NCI-H1694 (cell line): ENCODE results near the gene MIB2.
"Not testable (repeated sequence)": the region's sequence is repeated elsewhere in the genome, so short reads cannot be mapped to it uniquely, and the experiment has no call there.

Experiments used
- DNase-seq: peaks from one replicate; lab custom pipeline; 2025; lab: John Stamatoyannopoulos, UW

The MIB2 gene

DNA sequence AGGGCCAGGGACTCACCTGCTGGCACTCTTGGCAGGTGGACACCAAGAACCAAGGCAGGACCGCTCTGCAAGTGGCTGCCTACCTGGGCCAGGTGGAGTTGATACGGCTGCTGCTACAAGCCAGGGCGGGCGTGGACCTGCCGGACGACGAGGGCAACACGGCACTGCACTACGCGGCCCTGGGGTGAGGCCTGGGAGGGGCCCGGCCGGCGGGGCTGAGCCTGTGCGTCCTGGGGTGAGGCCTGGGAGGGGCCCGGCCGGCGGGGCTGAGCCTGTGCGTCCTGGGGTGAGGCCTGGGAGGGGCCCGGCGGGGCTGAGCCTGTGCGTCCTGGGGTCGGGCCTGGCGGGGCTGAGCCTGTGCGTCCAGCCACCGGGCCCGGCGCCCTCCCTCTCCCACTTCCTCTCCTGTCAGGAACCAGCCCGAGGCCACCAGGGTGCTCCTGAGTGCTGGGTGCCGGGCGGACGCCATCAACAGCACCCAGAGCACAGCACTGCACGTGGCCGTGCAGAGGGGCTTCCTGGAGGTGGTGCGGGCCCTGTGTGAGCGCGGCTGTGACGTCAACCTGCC lies 12.0 kb downstream of the MIB2 start:
- DNase-seq = no peak

DNA sequence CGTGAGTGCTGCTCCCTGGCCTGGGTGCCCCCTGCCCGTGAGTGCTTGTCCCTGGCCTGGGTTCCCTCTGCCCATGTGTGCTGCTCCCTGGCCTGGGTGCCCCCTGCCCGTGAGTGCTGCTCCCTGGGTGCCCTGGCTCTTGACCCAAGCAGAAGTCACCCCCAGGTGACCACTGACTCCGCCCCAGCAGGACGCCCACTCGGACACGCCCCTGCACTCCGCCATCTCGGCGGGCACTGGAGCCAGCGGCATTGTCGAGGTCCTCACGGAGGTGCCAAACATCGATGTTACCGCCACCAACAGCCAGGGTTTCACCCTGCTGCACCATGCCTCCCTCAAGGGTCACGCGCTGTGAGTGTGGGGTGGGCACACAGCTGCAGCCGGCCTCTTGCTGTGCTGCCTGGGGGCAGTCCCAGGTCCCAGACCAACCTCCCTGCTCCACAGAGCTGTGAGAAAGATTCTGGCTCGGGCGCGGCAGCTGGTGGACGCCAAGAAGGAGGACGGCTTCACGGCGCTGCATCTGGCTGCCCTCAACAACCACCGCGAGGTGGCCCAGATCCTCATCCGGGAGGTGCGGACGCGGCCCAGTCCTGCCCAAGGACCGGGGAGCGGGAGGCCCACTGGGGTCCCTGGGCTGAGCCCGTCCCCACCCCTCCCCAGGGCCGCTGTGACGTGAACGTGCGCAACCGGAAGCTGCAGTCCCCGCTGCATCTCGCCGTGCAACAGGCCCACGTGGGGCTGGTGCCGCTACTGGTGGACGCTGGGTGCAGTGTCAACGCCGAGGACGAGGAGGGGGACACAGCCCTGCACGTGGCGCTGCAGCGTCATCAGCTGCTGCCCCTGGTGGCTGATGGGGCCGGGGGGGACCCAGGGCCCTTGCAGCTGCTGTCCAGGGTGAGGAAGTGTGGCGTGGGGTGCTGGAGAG lies 12.8 kb downstream of the MIB2 start:
- DNase-seq = no peak

DNA sequence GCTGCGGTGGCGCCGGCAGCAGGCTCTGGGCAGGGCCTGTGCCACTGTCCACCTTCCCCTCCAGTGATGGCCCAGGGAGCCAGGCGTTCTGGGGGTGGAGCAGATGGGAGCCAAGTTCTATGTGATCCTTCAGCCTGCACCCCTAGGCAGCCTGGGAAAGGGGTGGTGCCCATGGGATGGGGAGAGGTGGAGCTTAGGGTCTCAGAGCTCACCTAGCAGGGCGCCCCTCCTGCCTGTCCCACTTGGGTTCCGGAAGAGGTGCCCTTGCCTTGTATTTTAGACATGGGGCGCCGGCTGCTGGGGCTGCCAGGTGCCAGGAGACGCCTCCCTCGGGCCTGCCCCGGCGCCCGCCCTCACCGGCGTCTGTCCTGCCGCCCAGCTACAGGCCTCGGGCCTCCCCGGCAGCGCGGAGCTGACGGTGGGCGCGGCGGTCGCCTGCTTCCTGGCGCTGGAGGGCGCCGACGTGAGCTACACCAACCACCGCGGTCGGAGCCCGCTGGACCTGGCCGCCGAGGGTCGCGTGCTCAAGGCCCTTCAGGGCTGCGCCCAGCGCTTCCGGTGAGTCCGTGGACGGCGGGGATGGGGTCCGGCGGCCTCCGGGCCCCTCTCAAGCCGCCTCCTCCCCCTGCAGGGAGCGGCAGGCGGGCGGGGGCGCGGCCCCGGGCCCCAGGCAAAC lies 13.6 kb downstream of the MIB2 start:
- no peak for DNase-seq

DNA sequence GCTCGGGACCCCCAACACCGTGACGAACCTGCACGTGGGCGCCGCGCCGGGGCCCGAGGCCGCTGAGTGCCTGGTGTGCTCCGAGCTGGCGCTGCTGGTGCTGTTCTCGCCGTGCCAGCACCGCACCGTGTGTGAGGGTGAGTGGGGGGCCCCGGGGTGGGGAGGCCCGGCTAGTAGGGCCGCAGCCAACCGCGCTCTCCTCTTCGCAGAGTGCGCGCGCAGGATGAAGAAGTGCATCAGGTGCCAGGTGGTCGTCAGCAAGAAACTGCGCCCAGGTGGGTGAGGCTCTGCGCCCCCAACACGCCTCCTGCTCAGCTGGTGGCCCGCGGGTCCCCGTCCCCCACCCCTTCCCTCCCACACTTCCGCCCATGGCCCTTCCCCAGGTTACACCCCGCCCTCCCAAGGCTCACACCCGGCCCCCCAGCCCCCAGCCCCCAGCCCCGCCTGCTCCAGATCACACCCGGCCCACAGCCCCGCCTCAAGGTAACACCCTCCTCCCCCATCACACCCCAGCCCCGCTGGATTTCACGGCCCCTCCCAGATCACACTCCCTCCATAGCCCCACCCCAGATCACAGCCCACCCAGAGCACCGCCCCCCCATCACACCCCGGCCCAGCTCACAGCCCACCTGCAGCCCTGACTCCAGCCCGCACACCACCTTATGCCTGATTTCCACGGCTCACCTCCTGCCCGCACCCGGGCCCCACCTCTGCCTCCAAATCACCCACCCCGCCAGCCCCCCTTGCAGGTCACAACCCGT lies 14.3 kb downstream of the MIB2 start:
- no peak for DNase-seq

DNA sequence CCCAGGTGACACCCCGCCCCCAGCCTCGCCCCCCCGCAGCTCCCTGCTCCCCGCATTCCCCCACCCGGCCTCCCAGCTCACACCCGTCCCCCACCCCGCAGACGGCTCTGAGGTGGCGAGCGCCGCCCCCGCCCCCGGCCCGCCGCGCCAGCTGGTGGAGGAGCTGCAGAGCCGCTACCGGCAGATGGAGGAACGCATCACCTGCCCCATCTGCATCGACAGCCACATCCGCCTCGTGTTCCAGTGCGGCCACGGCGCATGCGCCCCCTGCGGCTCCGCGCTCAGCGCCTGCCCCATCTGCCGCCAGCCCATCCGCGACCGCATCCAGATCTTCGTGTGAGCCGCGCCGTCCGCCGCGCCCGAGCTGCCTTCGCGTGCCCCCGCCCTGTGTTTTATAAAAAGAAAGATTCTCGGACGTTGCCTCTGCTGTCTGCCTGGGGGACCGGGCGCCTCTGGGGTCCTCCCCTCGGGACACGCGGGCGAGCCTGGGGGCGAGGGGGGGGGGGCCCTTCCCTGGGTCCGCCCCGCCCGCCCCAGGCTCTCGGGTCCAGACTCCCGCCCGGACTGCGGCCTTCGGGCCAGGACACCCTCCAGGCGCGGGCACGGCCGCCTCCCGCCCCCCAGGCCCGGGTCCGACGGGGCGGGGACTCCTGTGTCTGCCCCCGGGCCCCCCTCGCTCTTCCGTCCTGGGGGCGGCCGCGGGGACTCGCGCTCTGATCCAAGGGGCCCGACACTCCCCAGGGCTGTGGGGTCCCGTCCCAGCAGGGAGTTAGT lies 15.1 kb downstream of the MIB2 start:
- DNase-seq = peak; percentile 94

DNA sequence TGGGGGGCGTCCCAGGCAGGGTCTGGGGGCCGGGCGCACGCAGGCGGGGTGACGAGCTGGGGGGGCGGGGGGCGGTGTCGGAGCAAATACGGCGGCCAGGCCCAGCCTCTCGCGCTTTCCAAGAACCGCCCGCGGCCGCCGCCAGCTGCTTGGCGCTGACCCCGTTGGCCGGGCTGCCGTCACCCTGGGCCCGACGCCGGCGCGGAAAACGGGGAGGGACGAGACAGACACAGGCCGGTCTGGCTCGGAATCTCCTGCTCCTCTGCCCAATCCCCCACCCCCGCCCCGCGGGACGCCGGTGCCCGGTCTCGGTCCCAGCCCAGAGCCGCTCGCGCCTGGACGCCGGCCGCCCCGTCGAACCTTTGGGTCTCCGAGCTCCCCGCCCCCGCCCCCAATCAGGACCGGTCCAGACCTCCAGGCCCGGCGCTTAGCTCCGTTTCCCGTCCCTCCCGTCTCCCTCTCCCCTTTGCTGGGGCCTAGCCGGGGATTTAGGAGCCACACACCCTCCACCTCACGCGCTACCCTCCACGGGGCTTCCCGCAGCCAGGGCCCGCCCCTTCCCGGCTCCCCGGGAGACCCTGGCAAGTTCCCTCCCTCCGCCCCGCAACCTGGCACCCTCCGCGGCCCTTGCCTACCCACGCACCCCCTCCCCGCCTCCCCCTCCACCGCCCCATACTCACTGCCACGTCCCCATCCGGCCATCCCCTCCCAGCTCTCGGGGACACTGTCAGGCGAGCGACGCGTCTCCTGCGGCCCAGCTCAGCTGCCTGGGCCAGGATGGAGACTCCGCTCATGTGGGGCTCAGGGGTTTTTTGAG lies 15.9 kb downstream of the MIB2 start:
- no peak for DNase-seq

DNA sequence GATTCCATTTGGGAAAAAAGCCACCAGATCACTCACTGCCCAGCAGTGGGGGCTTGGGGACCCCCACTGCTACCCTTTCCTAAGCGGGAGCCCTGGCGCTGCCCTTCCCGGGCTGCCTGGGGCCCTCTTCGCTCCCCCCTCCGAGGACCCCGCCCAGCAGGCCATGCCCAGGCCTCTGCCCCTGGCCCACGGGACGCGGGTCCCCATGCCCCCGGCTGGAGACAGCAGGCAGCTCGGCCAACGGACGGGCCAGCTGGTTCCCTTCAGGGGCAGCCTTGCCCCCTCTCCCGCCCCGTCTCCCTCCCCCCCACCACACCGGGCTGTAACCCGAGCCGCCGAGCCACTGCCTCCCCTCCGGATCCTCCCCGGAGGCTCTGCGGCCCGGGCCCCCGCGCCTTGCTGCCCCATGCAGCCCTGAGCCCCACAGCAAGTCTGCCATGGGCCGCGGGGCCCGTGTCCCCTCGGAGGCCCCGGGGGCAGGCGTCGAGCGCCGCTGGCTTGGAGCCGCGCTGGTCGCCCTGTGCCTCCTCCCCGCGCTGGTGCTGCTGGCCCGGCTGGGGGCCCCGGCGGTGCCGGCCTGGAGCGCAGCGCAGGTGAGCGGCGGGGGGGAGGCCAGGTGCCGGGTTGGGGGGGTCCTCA lies 16.6 kb downstream of the MIB2 start, which contains the start of gene MMP23B:
TSS of gene MMP23B (plus strand) at position 392 of the 639 bp plus-strand sequence. CDS start at position 438, 46 bp downstream.
- DNase-seq = no peak

DNA sequence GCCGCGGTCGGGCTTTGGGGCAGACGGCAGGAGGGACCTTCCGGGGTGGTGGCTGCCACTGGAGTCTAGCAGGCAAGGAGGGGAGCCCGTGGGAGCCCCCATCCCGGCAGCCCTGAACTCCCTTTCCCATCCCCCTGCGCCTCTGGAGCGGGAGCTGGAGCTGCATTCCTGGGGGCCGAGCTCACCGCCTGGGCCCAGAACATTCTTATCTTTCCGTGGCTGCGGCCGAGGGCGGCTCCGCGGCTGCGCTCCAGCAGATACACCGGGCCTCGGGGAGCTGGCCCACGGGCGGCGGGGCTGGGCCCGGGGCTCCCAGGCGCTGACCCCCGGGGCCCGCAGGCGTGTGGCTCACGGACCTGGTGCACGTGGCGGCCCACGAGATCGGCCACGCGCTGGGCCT lies 18.1 kb downstream of the MIB2 start:
- DNase-seq = not testable (repeated sequence)

DNA sequence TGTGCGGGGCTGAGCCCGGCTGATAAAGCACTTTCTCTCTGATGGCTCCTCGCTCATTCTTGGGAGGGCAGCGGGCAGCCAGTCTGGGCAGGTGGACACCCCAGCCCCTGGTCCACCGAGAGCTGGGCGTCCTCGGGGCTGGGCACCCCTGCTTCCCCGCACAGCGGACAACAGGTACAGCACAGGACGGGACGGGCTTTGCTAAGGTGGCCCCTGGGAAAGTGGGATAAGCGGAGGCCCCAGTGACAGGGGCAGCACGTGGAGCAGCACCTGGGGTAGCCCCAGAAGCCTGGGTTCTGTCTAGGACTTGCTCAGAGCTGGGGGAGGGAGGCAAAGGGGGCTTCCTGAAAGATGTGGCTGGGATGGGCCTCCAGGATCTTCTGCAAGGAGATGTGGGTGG lies 19.3 kb downstream of the MIB2 start:
- not testable (repeated sequence) for DNase-seq

DNA sequence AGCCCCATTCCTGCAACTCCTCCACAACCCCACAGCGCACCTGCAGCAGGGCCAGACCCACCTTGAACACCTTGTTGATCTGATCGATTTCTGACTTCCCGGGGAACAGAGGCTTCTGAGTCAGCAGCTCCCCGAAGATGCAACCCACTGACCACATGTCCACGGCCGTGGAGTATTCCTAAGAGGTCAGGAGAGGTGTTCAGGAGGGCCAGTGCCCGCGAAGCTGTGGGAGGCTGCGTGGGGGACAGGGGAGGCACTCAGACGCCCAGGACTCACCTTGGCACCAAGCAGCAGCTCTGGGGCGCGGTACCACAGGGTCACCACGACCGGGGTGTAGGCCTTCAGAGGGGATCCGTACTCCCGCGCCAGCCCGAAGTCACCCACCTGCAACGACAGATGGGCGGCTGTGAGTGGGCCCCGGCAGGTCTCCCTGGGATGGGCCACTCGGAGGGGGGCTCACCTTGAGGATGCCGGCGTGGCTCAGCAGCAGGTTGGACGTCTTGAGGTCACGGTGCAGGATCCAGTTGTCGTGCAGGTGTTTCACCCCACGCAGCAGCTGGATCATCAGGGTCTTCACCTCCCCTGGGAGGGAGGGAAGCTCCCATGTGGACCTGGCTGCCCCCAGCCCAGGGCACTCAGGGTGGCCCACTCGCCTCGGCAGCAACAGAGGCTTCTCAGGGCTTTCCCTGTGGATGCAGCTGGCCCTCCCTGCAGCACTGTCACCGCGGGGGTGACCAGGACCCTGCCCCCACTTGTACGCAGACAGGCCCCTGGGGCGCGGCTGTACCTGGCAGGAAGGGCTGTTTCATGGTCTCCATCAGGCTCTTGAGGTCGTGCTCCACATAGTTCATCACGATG lies 21.6 kb downstream of the MIB2 start:
- not testable (repeated sequence) for DNase-seq

DNA sequence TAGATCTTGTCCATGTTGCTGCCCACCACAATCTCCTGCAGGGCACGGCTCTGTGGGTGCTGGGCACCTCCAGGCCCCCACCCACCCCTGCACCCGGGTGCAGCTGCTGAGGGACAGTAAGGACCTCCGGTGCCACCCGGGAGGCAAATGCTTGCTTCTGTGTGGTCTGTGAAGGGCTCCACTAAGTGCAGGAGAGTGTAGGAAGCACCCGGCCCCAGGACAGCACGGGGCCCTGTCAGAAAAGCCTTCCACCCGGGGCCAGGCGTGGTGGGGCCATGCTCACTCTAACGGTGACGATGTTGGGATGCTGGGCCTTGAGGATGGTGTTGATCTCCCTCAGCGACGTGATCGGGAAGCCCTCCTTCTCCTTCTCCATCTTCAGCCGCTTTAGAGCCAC lies 22.2 kb downstream of the MIB2 start:
- not testable (repeated sequence) for DNase-seq

DNA sequence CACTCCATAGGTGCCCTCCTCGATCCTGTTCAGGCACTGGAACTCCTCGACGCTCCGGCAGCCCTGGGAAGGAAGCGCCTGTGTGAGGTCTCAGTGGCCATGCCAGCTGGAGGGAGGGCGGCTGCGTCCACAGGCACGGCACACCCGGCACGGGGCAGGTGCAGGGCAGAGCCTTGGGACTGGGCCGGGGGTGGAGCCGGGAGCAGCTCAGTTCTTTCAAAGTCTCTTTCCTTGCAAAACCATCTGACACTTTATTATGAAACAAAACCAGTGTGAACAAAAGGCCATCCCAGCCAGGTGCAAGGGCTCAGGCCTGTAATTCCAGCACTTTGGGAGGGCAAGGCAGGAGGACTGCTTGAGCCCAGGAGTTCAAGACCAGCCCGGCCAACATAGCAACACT lies 23.2 kb downstream of the MIB2 start:
- DNase-seq = not testable (repeated sequence)

DNA sequence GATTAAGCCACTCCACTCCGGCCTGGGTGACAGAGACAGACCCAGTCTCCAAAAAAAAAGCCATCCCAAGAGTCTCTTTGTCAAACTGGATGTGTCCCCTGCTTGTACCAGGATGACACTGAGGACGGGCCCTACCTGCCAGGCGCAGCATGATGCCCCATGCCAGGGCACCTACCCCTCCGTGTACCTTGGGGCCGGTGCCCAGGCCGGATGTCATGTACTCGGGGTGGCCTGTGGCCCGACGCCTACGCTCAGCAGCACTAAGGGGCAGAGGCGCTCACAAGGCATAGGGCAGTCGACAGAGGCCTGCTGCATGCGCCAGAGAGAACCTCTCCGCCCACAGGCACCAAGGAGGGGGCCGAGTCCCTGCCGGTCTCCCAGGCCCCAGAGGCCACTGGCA lies 24.1 kb downstream of the MIB2 start:
- DNase-seq = not testable (repeated sequence)

DNA sequence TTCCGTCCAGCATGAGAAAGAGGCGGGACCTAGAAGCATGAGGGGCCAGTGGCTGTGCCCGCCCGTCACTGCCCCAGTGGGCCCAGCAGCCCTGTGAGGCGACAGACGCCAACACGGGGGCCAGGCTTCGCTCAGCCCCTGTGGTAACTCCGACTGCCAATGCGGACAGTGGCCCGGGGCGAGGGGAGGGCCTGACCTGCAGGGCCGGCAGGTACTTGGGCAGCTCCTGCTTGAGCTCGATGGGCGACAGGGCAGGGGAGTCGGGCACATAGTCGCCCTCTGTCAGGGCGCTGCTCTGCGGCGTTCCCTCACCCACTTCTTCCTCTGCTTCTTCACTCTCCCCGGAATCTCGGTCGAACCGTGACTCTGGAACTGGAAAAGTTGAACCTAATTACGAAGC lies 24.8 kb downstream of the MIB2 start:
- DNase-seq = not testable (repeated sequence)

DNA sequence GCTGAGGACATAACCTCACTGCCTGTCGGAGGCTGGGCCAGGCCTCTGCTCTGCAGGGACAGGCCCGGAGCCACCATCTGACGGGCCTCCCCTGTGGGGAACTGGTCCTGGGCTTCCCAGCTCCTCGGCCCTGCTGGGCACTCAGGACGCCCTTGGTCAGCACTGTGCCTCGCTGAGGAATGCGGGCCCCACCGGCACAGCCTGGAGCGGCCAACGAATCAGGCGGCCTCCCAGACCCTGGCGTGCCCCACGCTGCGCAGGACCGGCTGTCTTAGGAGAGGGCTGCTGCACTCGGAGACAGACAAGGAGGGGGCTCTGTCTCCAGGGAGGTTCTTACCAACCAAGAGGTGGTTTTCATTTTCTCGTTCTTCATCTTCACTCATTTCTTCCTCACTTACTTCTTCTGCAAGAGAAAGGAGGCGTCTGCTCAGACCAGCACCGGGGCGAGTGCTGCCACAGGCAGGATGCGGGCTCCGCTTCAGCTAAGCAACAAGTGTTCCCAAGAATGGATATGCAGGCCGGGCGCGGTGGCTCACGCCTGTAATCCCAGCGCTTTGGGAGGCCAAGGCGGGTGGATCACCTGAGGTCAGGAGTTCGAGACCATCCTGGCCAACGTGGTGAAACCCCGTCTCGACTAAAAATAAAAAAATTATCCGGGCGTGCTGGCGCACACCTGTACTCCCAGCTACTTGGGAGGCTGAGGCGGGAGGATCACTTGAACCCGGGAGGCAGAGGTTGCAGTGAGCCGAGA lies 25.6 kb downstream of the MIB2 start:
- not testable (repeated sequence) for DNase-seq

DNA sequence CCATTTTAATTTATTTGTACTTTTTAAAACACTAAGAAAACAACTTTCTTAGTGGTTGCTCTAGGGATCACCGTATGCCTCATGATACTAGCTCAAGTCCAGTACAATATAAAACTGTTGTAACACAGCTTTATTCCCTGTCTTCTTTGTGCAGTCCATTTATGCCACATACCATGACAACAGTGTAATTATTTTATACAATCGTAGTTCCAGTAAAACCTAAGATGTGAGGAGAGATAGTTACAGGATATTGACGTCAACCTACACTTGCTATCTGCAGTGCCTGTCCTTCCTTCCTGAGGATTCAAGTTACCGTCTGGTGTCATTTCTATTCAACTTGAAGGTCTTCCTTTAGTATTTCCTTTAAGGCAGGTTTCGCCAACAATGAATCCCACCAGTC lies 31.0 kb downstream of the MIB2 start:
- not testable (repeated sequence) for DNase-seq

DNA sequence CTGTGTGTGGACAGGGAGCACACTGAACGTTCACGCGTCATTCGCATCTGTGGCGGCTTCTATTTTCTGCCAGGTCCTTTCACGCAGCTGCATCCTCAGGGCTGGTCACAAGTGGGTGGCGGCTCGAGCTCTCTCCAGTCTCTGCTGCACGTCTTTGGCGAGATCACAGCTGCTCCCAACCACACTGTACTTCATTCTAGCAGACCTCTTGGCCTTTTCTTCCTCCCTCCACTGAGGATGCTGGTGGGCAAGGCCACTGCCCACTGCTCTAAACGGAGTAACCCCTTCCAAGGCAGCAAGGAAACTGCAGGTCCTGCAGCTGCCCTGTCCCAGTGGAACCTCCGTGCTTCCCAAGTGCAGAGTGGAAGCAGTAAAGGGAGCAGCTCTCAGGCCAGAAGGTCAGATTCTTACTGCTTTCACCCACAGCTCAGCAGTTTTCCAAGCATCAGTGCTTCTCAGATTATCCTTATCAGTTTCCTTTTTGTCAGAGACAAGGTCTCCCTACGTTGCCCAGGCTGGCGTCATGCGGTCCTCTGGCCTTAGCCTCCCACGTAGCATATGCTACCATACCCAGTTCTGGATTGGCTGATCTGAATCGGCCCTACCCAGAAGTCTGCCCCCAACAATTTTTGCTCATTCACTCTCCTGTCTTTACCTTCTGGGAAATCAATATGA lies 32.4 kb downstream of the MIB2 start:
- not testable (repeated sequence) for DNase-seq

DNA sequence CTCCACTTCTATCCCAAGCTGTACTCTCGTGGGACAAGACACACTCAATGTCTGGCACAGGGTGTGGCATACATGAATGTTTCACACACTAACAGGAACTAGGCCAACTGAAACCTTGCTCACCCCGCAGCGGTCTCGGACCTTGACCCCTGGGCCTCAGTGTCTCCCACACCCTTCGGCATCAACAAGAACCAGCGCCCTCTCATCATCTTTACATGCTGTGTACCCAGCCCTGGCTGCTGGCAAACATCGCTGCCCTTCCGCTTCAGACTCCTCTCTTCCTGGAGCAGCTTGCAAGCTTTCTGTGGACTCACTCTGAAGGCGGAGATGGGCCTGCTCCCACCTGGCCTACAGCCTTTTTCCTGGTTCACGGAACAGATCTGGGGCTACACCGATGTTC lies 33.0 kb downstream of the MIB2 start:
- not testable (repeated sequence) for DNase-seq
